IMR-90 (cell line): ENCODE data around the gene PDE6A. TPM values are rescaled to one million over a fixed set of nuclear protein-coding genes. Genes with fewer than 3 reads are reported as not detected.

Experiments used
- ATAC-seq: fragments of 200-7000 bp; cut with Tn5 transposase; 2 replicates; pipeline ENCODE4 v1.9.1; 2020; ENCODE audit warnings: low read depth, mild to moderate bottlenecking, moderate library complexity
- BruUV-seq: library from RNA; stranded (reverse); fragments of 400-500 nt; replicated peaks from 2 replicates; lab custom pipeline; 2021; lab: Mats Ljungman, UMichigan
- CTCF ChIA-PET: fragments of 300-600 bp; formaldehyde crosslinking; extraction: SDS; loops from one replicate; lab custom pipeline; 2021; ENCODE audit warnings: antibody characterized with exemption; lab: Yijun Ruan, JAX
- POLR2A ChIA-PET: fragments of 300-600 bp; sonication (Branson Sonifier 250); formaldehyde crosslinking; loops from one replicate; lab custom pipeline; 2022; ENCODE audit warnings: antibody characterized with exemption; ENCODE audit not compliant: unreplicated experiment; lab: Charles Lee
- DNase-seq: peaks from one replicate; pipeline ENCODE4 v3.0.0; 2013
- H2AFZ ChIP-seq: replicated peaks from 2 replicates; pipeline ENCODE3; 2013; ENCODE audit warnings: low read length, mild to moderate bottlenecking; ENCODE audit not compliant: poor library complexity
- H2AK5ac ChIP-seq: 2 replicates; pipeline ENCODE4 v1.6.1; 2013; ENCODE audit warnings: low read depth, low read length, inconsistent platforms
- H2AK9ac ChIP-seq: replicated peaks from 2 replicates; pipeline ENCODE3; 2013; ENCODE audit warnings: mild to moderate bottlenecking, low read depth, low read length, moderate library complexity; ENCODE audit not compliant: poor library complexity
- H2BK120ac ChIP-seq: 2 replicates; pipeline ENCODE4 v1.6.1; 2013; ENCODE audit warnings: low read depth, low read length, inconsistent platforms
- H2BK15ac ChIP-seq: 3 replicates; pipeline ENCODE4 v1.6.1; 2013; ENCODE audit warnings: low read depth, low read length, inconsistent platforms
- H2BK20ac ChIP-seq: 2 replicates; pipeline ENCODE4 v1.6.1; 2013; ENCODE audit warnings: low read depth, mild to moderate bottlenecking, inconsistent platforms, low read length, moderate library complexity
- H2BK5ac ChIP-seq: 2 replicates; pipeline ENCODE4 v1.6.1; 2013; ENCODE audit warnings: mild to moderate bottlenecking, low read depth, low read length, inconsistent platforms; ENCODE audit not compliant: poor library complexity, severe bottlenecking
- H3K14ac ChIP-seq: replicated peaks from 2 replicates; pipeline ENCODE4 v1.6.1; 2013; ENCODE audit warnings: low read depth, low read length, inconsistent platforms
- H3K18ac ChIP-seq: 2 replicates; pipeline ENCODE4 v1.6.1; 2013; ENCODE audit warnings: low read depth, low read length, control low read depth
- H3K23ac ChIP-seq: 2 replicates; pipeline ENCODE4 v1.6.1; 2013; ENCODE audit warnings: low read depth, low read length, inconsistent platforms
- H3K27ac ChIP-seq: 2 replicates; pipeline ENCODE4 v1.5.1; 2013; ENCODE audit warnings: mild to moderate bottlenecking, control low read depth, low read length; ENCODE audit not compliant: insufficient read depth
- H3K27me3 ChIP-seq: 2 replicates; pipeline ENCODE4 v1.6.1; 2013; ENCODE audit warnings: low read length; ENCODE audit not compliant: control insufficient read depth, insufficient read depth
- H3K36me3 ChIP-seq: 2 replicates; pipeline ENCODE4 v1.6.1; 2013; ENCODE audit warnings: low read length, mixed read lengths; ENCODE audit not compliant: control insufficient read depth, insufficient read depth
- H3K4ac ChIP-seq: 2 replicates; pipeline ENCODE4 v1.6.1; 2013; ENCODE audit warnings: low read depth, low read length, inconsistent platforms
- H3K4me1 ChIP-seq: 2 replicates; pipeline ENCODE4 v1.6.1; 2013; ENCODE audit warnings: low read length, mixed read lengths; ENCODE audit not compliant: control insufficient read depth, insufficient read depth
- H3K4me2 ChIP-seq: 2 replicates; pipeline ENCODE4 v1.6.1; 2013; ENCODE audit warnings: low read depth, mild to moderate bottlenecking, control low read depth, low read length, moderate library complexity
- H3K4me3 ChIP-seq: 2 replicates; pipeline ENCODE4 v1.5.1; 2013; ENCODE audit warnings: low read depth, mild to moderate bottlenecking, control low read depth, low read length, moderate library complexity; ENCODE audit not compliant: insufficient read depth
- H3K56ac ChIP-seq: 2 replicates; pipeline ENCODE4 v1.6.1; 2013; ENCODE audit warnings: low read length, inconsistent platforms; ENCODE audit not compliant: insufficient read depth; ENCODE audit errors: extremely low read depth
- H3K79me1 ChIP-seq, 2 experiments: 2 replicates each; pipeline ENCODE4 v1.6.1; 2013; ENCODE audit warnings: low read length in 2 of 2, inconsistent platforms in 1 of 2, low read depth in 1 of 2
- H3K9ac ChIP-seq: 2 replicates; pipeline ENCODE4 v1.6.1; 2013; ENCODE audit warnings: low read depth, low read length, control low read depth
- H3K9me1 ChIP-seq: 2 replicates; pipeline ENCODE4 v1.6.1; 2013; ENCODE audit warnings: low read length, inconsistent platforms; ENCODE audit not compliant: insufficient read depth
- H3K9me3 ChIP-seq: 2 replicates; pipeline ENCODE4 v1.6.1; 2013; ENCODE audit warnings: low read length; ENCODE audit not compliant: control insufficient read depth, insufficient read depth
- H4K20me1 ChIP-seq: 2 replicates; pipeline ENCODE4 v1.6.1; 2013; ENCODE audit warnings: low read length, inconsistent platforms; ENCODE audit not compliant: insufficient read depth
- H4K5ac ChIP-seq: 2 replicates; pipeline ENCODE4 v1.6.1; 2013; ENCODE audit warnings: mild to moderate bottlenecking, low read depth, low read length, control low read depth
- H4K8ac ChIP-seq, 2 experiments: 2 replicates each; pipeline ENCODE4 v1.6.1; 2013; ENCODE audit warnings: low read depth in 2 of 2, low read length in 2 of 2, control low read depth in 1 of 2, inconsistent platforms in 1 of 2
- H4K91ac ChIP-seq: 2 replicates; pipeline ENCODE4 v1.6.1; 2013; ENCODE audit warnings: low read depth, low read length, inconsistent platforms; ENCODE audit not compliant: insufficient read depth
- CEBPB ChIP-seq: IDR thresholded peaks from 2 replicates; pipeline ENCODE4 v1.6.1; 2012; ENCODE audit warnings: low read depth, low read length, improper control_type of control experiment
- CHD1 ChIP-seq: IDR thresholded peaks from 2 replicates; pipeline ENCODE4 v1.6.1; 2012; ENCODE audit warnings: low read depth, low read length, improper control_type of control experiment
- ELK1 ChIP-seq: fragments of 150-350 bp; IDR thresholded peaks from 2 replicates; pipeline ENCODE4 v1.6.1; 2016; ENCODE audit warnings: low read depth, mild to moderate bottlenecking, low read length, moderate library complexity, borderline replicate concordance
- FOS ChIP-seq: fragments of 150-350 bp; IDR thresholded peaks from 2 replicates; pipeline ENCODE4 v1.6.1; 2016; ENCODE audit warnings: low read depth, low read length
- RCOR1 ChIP-seq: IDR thresholded peaks from 2 replicates; pipeline ENCODE4 v1.6.1; 2012; ENCODE audit warnings: mild to moderate bottlenecking, low read length, improper control_type of control experiment; ENCODE audit not compliant: insufficient replicate concordance
- RFX5 ChIP-seq: IDR thresholded peaks from 2 replicates; pipeline ENCODE4 v1.8.0; 2012; ENCODE audit warnings: low read depth, mild to moderate bottlenecking, low read length, moderate library complexity
- SMC3 ChIP-seq: fragments of 150-350 bp; IDR thresholded peaks from 2 replicates; pipeline ENCODE4 v1.6.1; 2016; ENCODE audit warnings: low read depth, mild to moderate bottlenecking, antibody characterized with exemption, low read length, moderate library complexity
- USF2 ChIP-seq: fragments of 150-350 bp; IDR thresholded peaks from 2 replicates; pipeline ENCODE4 v1.6.1; 2017; ENCODE audit warnings: mild to moderate bottlenecking, antibody characterized with exemption, low read length, low read depth
- WGBS, 2 experiments: methylation state at CpG; one replicate each; pipeline versions ENCODE4 v1.1.5 to v1.1.7; 2013; ENCODE audit warnings: missing lambda C conversion rate in 2 of 2; ENCODE audit not compliant: insufficient read length in 1 of 2; ENCODE audit errors: extremely low coverage in 2 of 2; 5-methylcytosine and 5-hydroxymethylcytosine counted together
- dilution Hi-C: fragments of 300-500 bp; cut with HindIII; formaldehyde crosslinking; loops from one replicate; pipeline ENCODE4 v1.14.3; 2018; ENCODE audit warnings: low sequenced_read_pairs; ENCODE audit not compliant: unreplicated experiment
- in situ Hi-C: fragments of 300-500 bp; cut with MboI; formaldehyde crosslinking; loops from 3 replicates; pipeline ENCODE4 v1.14.3; 2019; ENCODE audit warnings: low sequenced_read_pairs, inconsistent platforms, mixed read lengths
- intact Hi-C: fragments of 100-400 bp; cut with micrococcal nuclease; formaldehyde crosslinking; loops from 2 replicates; pipeline ENCODE4 v1.10.0; 2022
- polyA plus RNA-seq, 3 experiments: library from polyadenylated mRNA; depleted of rRNA; stranded (reverse); fragments of >200 nt; gene quantifications; 2 replicates each; pipeline ENCODE4 v1.2.3, GENCODE V29; 2012; ENCODE audit warnings: low replicate concordance in 1 of 3
- total RNA-seq: library from RNA; depleted of rRNA; stranded (reverse); fragments of >200 nt; gene quantifications from 2 replicates; pipeline ENCODE4 v1.2.3, GENCODE V29; 2012

Gene PDE6A
- total and polyA plus RNA-seq, 2 of the 4 experiments (the other 2 are of a cell fraction), result not detected

- H3K56ac ChIP-seq, result no peak overlapping the region
- H3K23ac ChIP-seq, result peak overlapping the region; percentile 40; the same call in 1 of the 2 replicates
- peak overlapping the region in 1 of 2 experiments; percentile 30; a peak in 1 of 4 replicates for H4K8ac ChIP-seq
- H2AK9ac ChIP-seq, result peak overlapping the region; percentile 17
- H2BK20ac ChIP-seq, result peak overlapping the region; percentile 46; the same call in 1 of the 2 replicates
- H3K36me3 ChIP-seq, result no peaks in the 10 kb centered on the region
- no peak overlapping the region for H4K5ac ChIP-seq
- peak overlapping the region; percentile 49 for H3K4ac ChIP-seq
- peaks cover 8% of the 10 kb centered on the region for H3K27me3 ChIP-seq
- BruUV-seq, result no TSS peak
- H3K4me1 ChIP-seq, result peaks cover 10% of the 10 kb centered on the region
- no peak overlapping the region for H3K9ac ChIP-seq
- intact Hi-C loops, result no loop called here
- H2BK120ac ChIP-seq, result 0 out of 2 replicates have a peak overlapping the region, but pooled peaks have one; percentile 11
- H3K4me2 ChIP-seq, result no peak overlapping the region
- no peak for TF ChIP-seq FOS
- no peak for TF ChIP-seq ELK1
- TF ChIP-seq RCOR1, result no peak
- TF ChIP-seq CEBPB, result no peak
- TF ChIP-seq SMC3, result no peak
- TF ChIP-seq USF2, result no peak
- no peak for TF ChIP-seq RFX5
- TF ChIP-seq CHD1, result no peak
- WGBS, 2 experiments, result no CpG with 5 or more reads among the region's 3 CpGs
- peaks cover 20% of the 10 kb centered on the region for H3K9me1 ChIP-seq
- dilution Hi-C loops, result no loop called here
- DNase-seq, result peak; percentile 71
- no peaks in the 10 kb centered on the region for H4K20me1 ChIP-seq
- no peaks in the 10 kb centered on the region for H3K79me1 ChIP-seq
- CTCF ChIA-PET, result interaction anchor here (1.0 to 1.3 kb wide), 2 partner anchors 25 to 84 kb away, joined by 3 to 5 read pairs; no protein-coding TSS in a partner anchor
- no peak overlapping the region for H3K18ac ChIP-seq
- POLR2A ChIA-PET, result no interaction called here
- peak overlapping the region; percentile 31; the same call in 1 of the 2 replicates for H4K91ac ChIP-seq
- peak overlapping the region; percentile 44; the same call in 1 of the 2 replicates for H3K14ac ChIP-seq
- H3K4me3 ChIP-seq, result no peak overlapping the region
- no peaks in the 10 kb centered on the region for H3K9me3 ChIP-seq
- in situ Hi-C loops, result no loop called here
- H2AK5ac ChIP-seq, result peak overlapping the region; percentile 42; the same call in 1 of the 2 replicates
- no peak overlapping the region for H3K27ac ChIP-seq
- H2BK15ac ChIP-seq, result peak overlapping the region; percentile 51; the same call in 2 of the 3 replicates
- H2AFZ ChIP-seq, result peak overlapping the region; percentile 24
- no peak overlapping the region for H2BK5ac ChIP-seq
- peak; percentile 53 for ATAC-seq
These were observed 7.9 kb downstream of the PDE6A start for GRCh38 chr5:149936700-149937091.
